Measurements from ENCODE around the gene CDC25B. TPM values are rescaled to one million over a fixed set of nuclear protein-coding genes. Genes with fewer than 3 reads are reported as not detected.

Gene CDC25B
- 72.4 and 73.8 TPM in 2 replicates for total RNA-seq

DNA sequence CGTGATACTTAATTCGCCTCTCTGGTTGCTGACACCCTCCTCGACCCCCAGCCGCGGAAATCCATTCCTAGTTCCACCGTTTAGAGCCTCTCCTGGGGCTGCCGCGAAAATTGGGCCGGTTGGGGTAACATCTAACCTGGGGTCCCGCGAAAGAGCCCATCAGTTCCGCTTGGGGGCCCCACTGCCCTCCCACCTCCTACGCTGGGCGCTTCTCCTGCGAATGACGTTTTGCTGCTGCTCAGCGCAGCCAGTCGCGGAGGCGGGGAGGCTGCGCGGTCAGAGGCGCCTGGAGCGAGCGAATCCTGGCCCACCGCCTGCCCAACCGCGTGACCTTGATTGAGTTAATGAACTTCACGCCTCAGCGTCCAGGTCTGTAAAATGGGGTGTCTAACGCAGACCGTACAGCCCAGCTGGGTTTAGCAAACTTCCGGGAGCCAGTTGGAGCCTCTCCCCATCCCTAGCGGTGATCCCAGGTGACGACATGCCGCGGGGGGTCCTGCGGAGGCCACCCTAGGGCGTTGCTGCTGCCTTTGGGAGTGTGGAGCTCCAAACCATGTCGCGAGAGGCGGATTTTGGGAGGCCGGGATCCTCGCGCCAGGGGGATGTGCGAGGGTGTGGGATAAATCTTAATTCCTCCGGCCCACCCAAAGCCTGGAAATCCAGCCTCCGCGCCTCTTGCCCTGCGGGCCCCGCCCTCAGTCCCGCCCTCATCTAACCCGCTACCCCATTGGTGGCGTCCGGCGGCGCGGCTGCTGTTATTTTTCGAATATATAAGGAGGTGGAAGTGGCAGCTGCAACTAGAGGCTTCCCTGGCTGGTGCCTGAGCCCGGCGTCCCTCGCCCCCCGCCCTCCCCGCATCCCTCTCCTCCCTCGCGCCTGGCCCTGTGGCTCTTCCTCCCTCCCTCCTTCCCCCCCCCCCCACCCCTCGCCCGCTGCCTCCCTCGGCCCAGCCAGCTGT lies at the start of gene CDC25B:
CDC25B (plus strand) TSS at position 800 of the 958 bp plus-strand sequence. CDS start 222 bp downstream, outside the sequence.

GRCh38 chr20:3767427-3768341 lies 28.4 kb upstream of the CDC25B start, which contains the start of gene ADISSP:
Gene ADISSP (minus strand): TSS chr20:3767753. CDS start chr20:3760100, 7,653 bp downstream.

GRCh38 chr20:3781153-3781910 lies 14.8 kb upstream of the CDC25B start, which contains the start of gene SPEF1:
Gene SPEF1 (minus strand): TSS chr20:3781448. CDS start chr20:3781287, 161 bp downstream.

GRCh38 chr20:3786665-3787323 lies 9.3 kb upstream of the CDC25B start, which contains the start of gene CENPB:
Gene CENPB (minus strand): TSS chr20:3786740. CDS start chr20:3786483, 257 bp downstream.

GRCh38 chr20:3820048-3820900 lies 24.2 kb downstream of the CDC25B start, which contains the start of gene AP5S1:
Gene AP5S1 (plus strand): TSS chr20:3820547. CDS start chr20:3822118, 1,571 bp downstream.

DNA sequence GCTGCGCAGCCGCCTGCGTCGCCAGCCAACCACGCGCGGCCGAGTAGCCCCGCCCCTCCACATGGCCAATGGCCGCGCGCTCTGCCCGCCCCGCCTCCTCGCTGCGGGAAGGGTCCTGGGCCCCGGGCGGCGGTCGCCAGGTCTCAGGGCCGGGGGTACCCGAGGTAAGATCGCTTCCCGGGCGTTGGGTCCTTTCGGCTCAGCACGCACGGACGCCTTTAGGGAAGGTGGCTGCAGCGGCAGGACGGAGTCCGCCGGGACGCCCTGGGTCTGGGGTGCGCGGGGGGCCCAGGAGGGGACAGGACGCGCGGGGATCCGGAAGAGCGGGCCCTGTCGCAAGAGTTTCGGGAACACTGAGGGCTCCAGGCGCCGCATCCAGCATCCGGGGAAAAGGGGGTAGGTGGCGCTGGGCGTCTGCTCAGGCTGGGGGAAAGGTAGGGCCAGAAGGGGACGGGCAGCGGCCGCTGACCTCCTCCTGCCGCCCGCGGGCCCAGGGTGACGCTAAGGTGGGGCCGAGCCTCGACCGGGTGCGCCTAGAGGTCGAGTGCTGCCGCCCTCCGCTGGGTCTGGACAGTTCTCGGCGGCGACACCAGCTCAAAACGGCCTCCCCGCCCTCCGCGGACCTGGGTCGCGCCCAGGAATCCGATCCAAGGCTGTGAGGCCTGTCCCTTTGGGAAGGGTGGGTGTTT lies 50.8 kb downstream of the CDC25B start, which contains the start of gene MAVS:
MAVS (plus strand) TSS at position 95 of the 689 bp plus-strand sequence. CDS start 7,791 bp downstream, outside the sequence.

Other genes with a start within 250 kb of the CDC25B start
- not detected in 2 replicates for gene GFRA4, start 132.9 kb upstream of the CDC25B start, total RNA-seq
- 89.4 and 111 TPM in 2 replicates for gene ADAM33, start 114.3 kb upstream of the CDC25B start, total RNA-seq
- gene SIGLEC1, start 83.7 kb upstream of the CDC25B start, total RNA-seq, result not detected in 2 replicates
- gene HSPA12B, start 63.6 kb upstream of the CDC25B start, total RNA-seq, result 3.2 and 5.0 TPM in 2 replicates
- 34.8 and 39.9 TPM in 2 replicates for gene ADISSP, start 28.6 kb upstream of the CDC25B start, total RNA-seq
- gene SPEF1, start 14.9 kb upstream of the CDC25B start, total RNA-seq, result 0.23 TPM in 1 of 2 replicates, not detected in the other
- 78.3 and 85.1 TPM in 2 replicates for gene CENPB, start 9.6 kb upstream of the CDC25B start, total RNA-seq
- 12.1 and 22.5 TPM in 2 replicates for gene AP5S1, start 24.2 kb downstream of the CDC25B start, total RNA-seq
- 24.2 and 25.7 TPM in 2 replicates for gene MAVS, start 50.5 kb downstream of the CDC25B start, total RNA-seq
- 33.3 and 44.7 TPM in 2 replicates for gene PANK2, start 93.1 kb downstream of the CDC25B start, total RNA-seq
- gene RNF24, start 219.2 kb downstream of the CDC25B start, total RNA-seq, result 16.2 and 26.8 TPM in 2 replicates